Neutrophil (primary cell): ENCODE measurements around the gene UBE2D1.

Experiments used
- H3K27ac ChIP-seq: fragments of 200-600 bp; sonication (generic); 2 replicates; pipeline ENCODE4 v1.5.1; 2016; ENCODE audit warnings: mild to moderate bottlenecking, moderate library complexity
- H3K27me3 ChIP-seq: fragments of 200-600 bp; sonication (generic); 2 replicates; pipeline ENCODE4 v1.6.0; 2016; ENCODE audit warnings: mild to moderate bottlenecking
- H3K36me3 ChIP-seq: fragments of 200-600 bp; sonication (generic); 2 replicates; pipeline ENCODE4 v1.5.1; 2017
- H3K4me1 ChIP-seq, 2 experiments: fragments of 200-600 bp in 1 of 2; sonication (generic) in 1 of 2; 1 replicate in 1 of 2; 2 replicates in 1 of 2; pipeline versions ENCODE4 v1.5.1 to v1.6.1; 2013 to 2016; ENCODE audit warnings: low read depth in 1 of 2, low read length in 1 of 2, mild to moderate bottlenecking in 1 of 2, moderate library complexity in 1 of 2; ENCODE audit not compliant: control insufficient read depth in 1 of 2, insufficient read depth in 1 of 2
- H3K4me3 ChIP-seq, 2 experiments: fragments of 200-600 bp in 1 of 2; sonication (generic) in 1 of 2; 1 replicate in 1 of 2; 2 replicates in 1 of 2; pipeline ENCODE4 v1.5.1; 2013 to 2016; ENCODE audit warnings: low read depth in 1 of 2, low read length in 1 of 2, mild to moderate bottlenecking in 1 of 2, moderate library complexity in 1 of 2
- H3K9me3 ChIP-seq: fragments of 200-600 bp; sonication (generic); 2 replicates; pipeline ENCODE4 v1.5.1; 2016
- TF ChIP-seq, protein P1 (sequence below): fragments of 200-600 bp; sonication (generic); IDR thresholded peaks from 2 replicates; pipeline ENCODE4 v1.5.1; 2016; ENCODE audit warnings: antibody characterized with exemption

The UBE2D1 gene

DNA sequence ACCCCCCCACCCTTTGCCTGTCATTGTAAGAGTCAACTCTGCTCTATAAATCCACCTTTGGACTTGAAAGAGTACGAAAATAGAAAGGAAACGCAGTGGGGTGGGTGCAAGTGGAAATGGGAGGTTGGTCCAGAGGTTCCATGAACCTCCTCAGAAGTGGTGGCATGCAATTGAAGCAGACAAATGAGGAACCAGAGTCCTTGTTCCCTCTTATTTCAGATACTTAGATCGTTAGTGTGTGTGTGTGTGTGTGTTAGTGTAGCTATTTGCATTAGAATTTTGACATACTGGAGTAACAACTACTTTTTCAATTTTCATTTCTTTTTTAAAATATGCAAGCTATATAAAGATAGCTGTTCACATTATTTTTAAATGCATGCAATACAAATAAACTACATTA, 32.3 kb downstream of the UBE2D1 start:
- no peaks in the 10 kb centered on the region for H3K9me3 ChIP-seq
- H3K27ac ChIP-seq = peak overlapping the region; percentile 25
- H3K36me3 ChIP-seq = peaks cover 48% of the 10 kb centered on the region
- no peaks in the 10 kb centered on the region for H3K27me3 ChIP-seq
- TF ChIP-seq, protein P1, sequence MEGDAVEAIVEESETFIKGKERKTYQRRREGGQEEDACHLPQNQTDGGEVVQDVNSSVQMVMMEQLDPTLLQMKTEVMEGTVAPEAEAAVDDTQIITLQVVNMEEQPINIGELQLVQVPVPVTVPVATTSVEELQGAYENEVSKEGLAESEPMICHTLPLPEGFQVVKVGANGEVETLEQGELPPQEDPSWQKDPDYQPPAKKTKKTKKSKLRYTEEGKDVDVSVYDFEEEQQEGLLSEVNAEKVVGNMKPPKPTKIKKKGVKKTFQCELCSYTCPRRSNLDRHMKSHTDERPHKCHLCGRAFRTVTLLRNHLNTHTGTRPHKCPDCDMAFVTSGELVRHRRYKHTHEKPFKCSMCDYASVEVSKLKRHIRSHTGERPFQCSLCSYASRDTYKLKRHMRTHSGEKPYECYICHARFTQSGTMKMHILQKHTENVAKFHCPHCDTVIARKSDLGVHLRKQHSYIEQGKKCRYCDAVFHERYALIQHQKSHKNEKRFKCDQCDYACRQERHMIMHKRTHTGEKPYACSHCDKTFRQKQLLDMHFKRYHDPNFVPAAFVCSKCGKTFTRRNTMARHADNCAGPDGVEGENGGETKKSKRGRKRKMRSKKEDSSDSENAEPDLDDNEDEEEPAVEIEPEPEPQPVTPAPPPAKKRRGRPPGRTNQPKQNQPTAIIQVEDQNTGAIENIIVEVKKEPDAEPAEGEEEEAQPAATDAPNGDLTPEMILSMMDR = no peak
- H3K4me3 ChIP-seq = no peak overlapping the region
- H3K4me1 ChIP-seq = peaks cover 0 to 3% of the 10 kb centered on the region in 2 experiments

DNA sequence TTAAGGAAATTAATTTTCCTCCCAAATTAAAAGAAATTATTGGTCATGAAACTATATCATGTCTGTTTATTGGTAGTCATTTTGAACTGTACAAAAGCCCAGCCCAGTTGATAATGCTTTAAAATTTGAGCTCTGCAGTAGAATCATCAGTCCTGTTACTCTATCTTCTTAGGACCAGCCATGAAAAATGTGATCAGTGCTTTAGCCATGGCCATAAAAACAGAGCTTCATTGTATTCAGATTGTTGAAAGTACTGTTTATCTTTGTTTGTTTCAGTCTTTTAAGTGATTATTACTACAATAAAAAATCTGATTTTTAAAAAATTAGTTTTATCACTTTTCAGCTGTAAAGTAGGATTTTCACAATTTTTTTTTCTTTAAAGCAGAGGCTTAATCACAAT, 36.7 kb downstream of the UBE2D1 start:
- Histone ChIP-seq H3K27me3 (no peaks in the 10 kb centered on the region), H3K27ac (no peak overlapping the region), H3K4me3 (no peak overlapping the region), H3K36me3 (peaks cover 17% of the 10 kb centered on the region), H3K4me1 (peaks cover 0 to 3% of the 10 kb centered on the region in 2 experiments), H3K9me3 (no peaks in the 10 kb centered on the region)
- TF ChIP-seq, protein P1 = no peak

DNA sequence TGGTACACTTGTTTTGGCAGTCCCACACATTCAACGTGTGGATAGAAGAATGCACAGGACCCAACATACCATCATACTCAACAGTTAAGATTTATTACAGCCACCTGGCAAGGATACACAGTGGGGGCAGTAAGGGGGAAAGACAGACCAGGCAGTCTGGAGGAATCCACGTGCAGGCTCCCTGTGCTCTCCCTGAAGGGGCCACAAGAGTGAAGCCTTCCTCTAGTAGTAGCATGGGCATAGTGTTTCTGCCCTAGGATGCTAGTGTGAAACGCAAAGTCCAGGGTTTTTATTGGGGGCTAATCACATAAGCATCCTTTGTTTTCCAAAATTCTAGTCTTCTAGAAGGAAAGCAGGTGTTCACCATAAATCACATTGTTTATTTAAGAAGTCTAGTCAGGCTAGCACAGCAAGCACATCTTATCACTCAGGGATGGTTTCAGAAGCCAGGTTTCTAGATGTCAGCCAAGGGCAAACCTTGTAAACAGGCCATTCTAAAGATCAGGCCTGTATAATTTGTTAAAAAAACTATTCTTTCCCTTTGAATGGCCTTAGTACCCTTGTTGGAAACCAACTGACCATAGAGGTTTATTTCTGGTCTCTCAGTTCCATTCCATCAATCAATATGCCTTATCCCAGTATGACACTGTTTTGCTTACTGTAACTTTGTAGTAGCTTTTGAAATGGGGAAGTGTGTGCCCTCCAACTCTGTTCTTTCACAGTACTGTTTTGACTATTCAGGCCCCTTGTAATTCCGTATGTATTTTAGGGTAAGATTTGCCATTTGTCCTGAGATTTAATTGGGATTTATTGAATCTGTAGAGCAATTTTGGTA, 38.0 kb downstream of the UBE2D1 start:
- no peak overlapping the region for H3K4me3 ChIP-seq
- no peaks in the 10 kb centered on the region for H3K4me1 ChIP-seq
- TF ChIP-seq, protein P1 = no peak
- no peaks in the 10 kb centered on the region for H3K9me3 ChIP-seq
- H3K36me3 ChIP-seq = peaks cover 16% of the 10 kb centered on the region
- H3K27me3 ChIP-seq = no peaks in the 10 kb centered on the region
- peak overlapping the region; percentile 37 for H3K27ac ChIP-seq

DNA sequence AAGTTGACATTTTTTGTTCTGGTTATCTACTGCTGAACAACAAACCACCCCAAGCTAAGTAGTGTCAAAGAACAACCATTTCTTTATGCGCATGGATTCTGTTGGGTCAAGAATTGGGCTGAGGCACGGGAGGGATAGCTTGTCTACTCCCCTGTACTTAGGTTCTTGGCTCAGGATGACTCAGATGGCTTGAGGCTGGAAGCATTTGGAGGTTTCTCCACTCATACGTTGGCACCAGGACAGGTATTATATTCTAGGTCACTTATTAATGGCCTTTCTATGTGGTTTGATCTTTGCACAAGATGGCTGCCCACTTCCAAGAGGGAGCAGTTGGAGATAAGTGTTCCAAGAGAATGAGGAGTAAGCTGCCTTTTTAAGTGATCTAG, 38.6 kb downstream of the UBE2D1 start:
- no peaks in the 10 kb centered on the region for H3K9me3 ChIP-seq
- H3K4me3 ChIP-seq = no peak overlapping the region
- TF ChIP-seq, protein P1 = no peak
- peaks cover 10% of the 10 kb centered on the region for H3K36me3 ChIP-seq
- H3K27ac ChIP-seq = peak overlapping the region; percentile 37
- H3K4me1 ChIP-seq = no peaks in the 10 kb centered on the region
- H3K27me3 ChIP-seq = no peaks in the 10 kb centered on the region

DNA sequence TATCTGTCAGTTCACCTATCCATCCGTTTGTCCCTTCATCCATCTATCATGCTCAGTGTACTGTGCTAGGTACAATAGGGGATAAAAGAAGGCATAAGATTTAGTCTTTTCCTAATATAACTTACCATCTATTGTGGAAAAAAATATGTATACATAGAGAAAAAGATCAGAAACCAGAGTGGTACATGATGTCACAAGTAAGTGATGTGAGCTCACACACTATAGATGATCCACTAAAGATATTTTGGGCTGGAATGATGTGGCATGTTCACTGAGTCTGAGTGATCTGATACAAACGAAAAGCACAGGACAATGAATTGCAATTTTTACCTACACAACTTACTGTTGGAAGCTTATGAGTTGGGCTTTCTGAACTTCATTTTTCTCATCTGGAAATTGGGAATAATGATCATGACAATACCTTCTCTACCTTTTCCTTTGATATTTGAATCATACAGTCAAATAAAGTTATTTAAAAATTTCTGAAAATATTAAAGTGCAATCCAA, 47.7 kb downstream of the UBE2D1 start:
- no peaks in the 10 kb centered on the region for H3K9me3 ChIP-seq
- no peaks in the 10 kb centered on the region for H3K36me3 ChIP-seq
- H3K27ac ChIP-seq = peak overlapping the region; percentile 94
- H3K4me1 ChIP-seq = peaks cover 34 to 40% of the 10 kb centered on the region in 2 experiments
- no peaks in the 10 kb centered on the region for H3K27me3 ChIP-seq
- no peak overlapping the region for H3K4me3 ChIP-seq
- TF ChIP-seq, protein P1 = no peak
